Erythroblast (primary cell): Measurements from ENCODE around the gene LRRC30.

Source experiments
- GATA1 ChIP-seq: IDR thresholded peaks from 2 replicates; pipeline ENCODE4 v1.6.1; 2011; ENCODE audit warnings: low read depth, mild to moderate bottlenecking, control low read depth, low read length, moderate library complexity
- POLR2A ChIP-seq: IDR thresholded peaks from 2 replicates; pipeline ENCODE4 v1.6.1; 2011; ENCODE audit warnings: mild to moderate bottlenecking, low read length

DNA sequence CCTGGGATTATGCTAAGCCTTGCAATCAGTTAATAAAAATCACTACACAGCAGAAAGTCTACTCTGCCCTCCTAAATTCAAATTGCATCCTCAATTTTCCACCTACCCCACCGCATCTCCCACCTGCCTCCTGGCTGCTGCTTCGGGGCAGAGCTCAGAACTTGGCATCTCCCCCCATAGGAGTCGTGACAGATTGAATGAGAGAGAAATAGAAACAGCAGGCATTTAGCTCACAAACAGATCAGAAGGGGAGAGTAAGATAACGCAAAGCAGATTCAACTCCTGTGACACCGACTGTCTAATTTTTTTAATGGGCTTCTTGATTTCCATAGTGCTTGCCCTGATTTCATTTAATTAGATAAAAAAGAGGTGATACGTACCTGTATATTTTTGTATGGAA lies 24.7 kb upstream of the LRRC30 start:
- TF ChIP-seq POLR2A (no peak), GATA1 (no peak)
